ENCODE data around the gene DGKB. TPM values are rescaled to one million over a fixed set of nuclear protein-coding genes. Genes with fewer than 3 reads are reported as not detected.
A peak's percentile ranks its signal among the peaks of the same experiment; 100 is the strongest.

Gene DGKB
- total RNA-seq, 1 donor from 2014 or later: not detected

- intact Hi-C loops (cut with DNase I): no loop called here
- no peaks in the 10 kb centered on the region for H3K4me1 ChIP-seq
- TF ChIP-seq, protein P1, sequence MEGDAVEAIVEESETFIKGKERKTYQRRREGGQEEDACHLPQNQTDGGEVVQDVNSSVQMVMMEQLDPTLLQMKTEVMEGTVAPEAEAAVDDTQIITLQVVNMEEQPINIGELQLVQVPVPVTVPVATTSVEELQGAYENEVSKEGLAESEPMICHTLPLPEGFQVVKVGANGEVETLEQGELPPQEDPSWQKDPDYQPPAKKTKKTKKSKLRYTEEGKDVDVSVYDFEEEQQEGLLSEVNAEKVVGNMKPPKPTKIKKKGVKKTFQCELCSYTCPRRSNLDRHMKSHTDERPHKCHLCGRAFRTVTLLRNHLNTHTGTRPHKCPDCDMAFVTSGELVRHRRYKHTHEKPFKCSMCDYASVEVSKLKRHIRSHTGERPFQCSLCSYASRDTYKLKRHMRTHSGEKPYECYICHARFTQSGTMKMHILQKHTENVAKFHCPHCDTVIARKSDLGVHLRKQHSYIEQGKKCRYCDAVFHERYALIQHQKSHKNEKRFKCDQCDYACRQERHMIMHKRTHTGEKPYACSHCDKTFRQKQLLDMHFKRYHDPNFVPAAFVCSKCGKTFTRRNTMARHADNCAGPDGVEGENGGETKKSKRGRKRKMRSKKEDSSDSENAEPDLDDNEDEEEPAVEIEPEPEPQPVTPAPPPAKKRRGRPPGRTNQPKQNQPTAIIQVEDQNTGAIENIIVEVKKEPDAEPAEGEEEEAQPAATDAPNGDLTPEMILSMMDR (IDR thresholded peaks at IDR 0.05): no peak
Observed at GRCh38 chr7:14697684-14698083, 204.9 kb downstream of the DGKB start.

GRCh38 chr7:14691597-14692203 lies 210.9 kb downstream of the DGKB start:
- ATAC-seq (no peak), DNase-seq (no peak)
- Histone ChIP-seq H3K27ac (no peak overlapping the region), H3K27me3 (no peaks in the 10 kb centered on the region), H3K4me1 (no peaks in the 10 kb centered on the region), H3K4me3 (no peak overlapping the region), H3K9me3 (no peaks in the 10 kb centered on the region), H3K36me3 (no peaks in the 10 kb centered on the region)
- intact Hi-C loops (cut with DNase I): no loop called here
- TF ChIP-seq, protein P1 (IDR thresholded peaks at IDR 0.05): peak; percentile 89

More at GRCh38 chr7:14697684-14698083, 204.9 kb downstream of the DGKB start:
- ATAC-seq: no peak
- Histone ChIP-seq H3K4me3 (no peak overlapping the region), H3K36me3 (no peaks in the 10 kb centered on the region), H3K27me3 (no peaks in the 10 kb centered on the region), H3K9me3 (no peaks in the 10 kb centered on the region), H3K27ac (no peak overlapping the region)
- no peak for DNase-seq

DNA sequence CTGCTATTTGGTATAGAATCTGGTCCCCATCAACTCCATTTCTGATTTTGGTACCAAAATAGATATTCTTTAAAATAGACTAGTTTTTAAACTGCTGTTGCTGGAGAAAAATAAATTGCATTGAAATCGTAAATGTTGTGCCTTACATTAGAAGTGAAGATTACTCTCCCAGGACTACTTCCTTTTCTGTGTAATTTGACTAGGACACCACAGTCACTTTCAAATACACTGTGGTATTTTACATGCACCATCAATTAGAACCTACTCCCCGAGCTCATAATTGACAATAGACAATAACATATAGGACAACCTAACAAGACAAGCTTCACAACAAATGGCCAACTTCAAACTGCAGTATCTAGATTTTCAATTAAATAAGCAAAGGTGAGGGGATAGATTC lies 211.5 kb downstream of the DGKB start:
- no peak overlapping the region for H3K4me3 ChIP-seq
- H3K27ac ChIP-seq: no peak overlapping the region
- no peaks in the 10 kb centered on the region for H3K9me3 ChIP-seq
- DNase-seq (no peak), ATAC-seq (no peak)
- intact Hi-C loops (cut with DNase I): no loop called here
- H3K4me1 ChIP-seq: no peaks in the 10 kb centered on the region
- no peaks in the 10 kb centered on the region for H3K27me3 ChIP-seq
- H3K36me3 ChIP-seq: no peaks in the 10 kb centered on the region
- TF ChIP-seq, protein P1 (IDR thresholded peaks at IDR 0.05): no peak

GRCh38 chr7:14690486-14690885 lies 212.1 kb downstream of the DGKB start:
- DNase-seq: no peak
- TF ChIP-seq, protein P1 (IDR thresholded peaks at IDR 0.05): no peak
- intact Hi-C loops (cut with DNase I): no loop called here
- Histone ChIP-seq H3K36me3 (no peaks in the 10 kb centered on the region), H3K27me3 (no peaks in the 10 kb centered on the region), H3K4me3 (no peak overlapping the region), H3K9me3 (no peaks in the 10 kb centered on the region), H3K4me1 (no peaks in the 10 kb centered on the region), H3K27ac (no peak overlapping the region)
- no peak for ATAC-seq

DNA sequence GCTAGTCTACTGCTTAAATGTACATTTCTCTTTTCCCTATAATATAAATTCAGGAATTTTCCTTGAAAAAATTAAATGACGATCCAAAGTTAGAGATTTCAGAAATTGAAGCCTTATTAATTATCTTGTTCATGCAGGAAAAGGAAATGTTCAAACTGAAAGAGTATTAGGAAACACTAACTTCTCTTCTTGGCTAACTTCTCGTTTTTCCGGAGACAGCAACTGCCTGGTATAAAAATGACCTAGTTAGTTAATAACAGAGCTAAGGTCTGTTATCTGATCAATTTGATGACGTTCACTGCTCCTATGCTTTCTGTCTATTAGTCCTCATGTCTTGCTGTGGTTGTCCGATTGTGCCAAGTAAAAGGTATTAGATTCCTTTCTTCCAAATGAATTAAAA lies 212.5 kb downstream of the DGKB start:
- ATAC-seq (no peak), DNase-seq (no peak)
- no peaks in the 10 kb centered on the region for H3K27me3 ChIP-seq
- intact Hi-C loops (cut with DNase I): no loop called here
- no peaks in the 10 kb centered on the region for H3K4me1 ChIP-seq
- no peak overlapping the region for H3K4me3 ChIP-seq
- no peaks in the 10 kb centered on the region for H3K36me3 ChIP-seq
- TF ChIP-seq, protein P1 (IDR thresholded peaks at IDR 0.05): no peak
- no peak overlapping the region for H3K27ac ChIP-seq
- no peaks in the 10 kb centered on the region for H3K9me3 ChIP-seq

- no peak for ATAC-seq
- DNase-seq: no peak
- intact Hi-C loops (cut with DNase I): no loop called here
Observed at GRCh38 chr7:14688208-14688607, 214.3 kb downstream of the DGKB start.

More at GRCh38 chr7:14688208-14688607, 214.3 kb downstream of the DGKB start:
- Histone ChIP-seq H3K27ac (no peak overlapping the region), H3K4me1 (no peaks in the 10 kb centered on the region), H3K27me3 (no peaks in the 10 kb centered on the region), H3K4me3 (no peak overlapping the region), H3K9me3 (no peaks in the 10 kb centered on the region), H3K36me3 (no peaks in the 10 kb centered on the region)
- TF ChIP-seq, protein P1 (IDR thresholded peaks at IDR 0.05): no peak

All from upper lobe of right lung (tissue), 1 donor.